K562 treated with DMSO at 1 percent for 48 hours (cell line): ENCODE measurements around the gene TIAL1. TPM values are rescaled to one million over a fixed set of nuclear protein-coding genes. Genes with fewer than 3 reads are reported as not detected.

Experiments
- total RNA-seq: library from RNA; unstranded; fragments of 300-600 nt; gene quantifications from 2 replicates; pipeline ENCODE4 v1.2.3, GENCODE V29; 2022; ENCODE audit warnings: low replicate concordance; ENCODE audit errors: extremely low read depth

The TIAL1 gene
- total RNA-seq = not detected in 2 replicates

GRCh38 chr10:119596537-119597404, at the start of gene TIAL1:
TSS of gene TIAL1 (minus strand) at chr10:119596964. CDS start at chr10:119596465, 499 bp downstream.

DNA sequence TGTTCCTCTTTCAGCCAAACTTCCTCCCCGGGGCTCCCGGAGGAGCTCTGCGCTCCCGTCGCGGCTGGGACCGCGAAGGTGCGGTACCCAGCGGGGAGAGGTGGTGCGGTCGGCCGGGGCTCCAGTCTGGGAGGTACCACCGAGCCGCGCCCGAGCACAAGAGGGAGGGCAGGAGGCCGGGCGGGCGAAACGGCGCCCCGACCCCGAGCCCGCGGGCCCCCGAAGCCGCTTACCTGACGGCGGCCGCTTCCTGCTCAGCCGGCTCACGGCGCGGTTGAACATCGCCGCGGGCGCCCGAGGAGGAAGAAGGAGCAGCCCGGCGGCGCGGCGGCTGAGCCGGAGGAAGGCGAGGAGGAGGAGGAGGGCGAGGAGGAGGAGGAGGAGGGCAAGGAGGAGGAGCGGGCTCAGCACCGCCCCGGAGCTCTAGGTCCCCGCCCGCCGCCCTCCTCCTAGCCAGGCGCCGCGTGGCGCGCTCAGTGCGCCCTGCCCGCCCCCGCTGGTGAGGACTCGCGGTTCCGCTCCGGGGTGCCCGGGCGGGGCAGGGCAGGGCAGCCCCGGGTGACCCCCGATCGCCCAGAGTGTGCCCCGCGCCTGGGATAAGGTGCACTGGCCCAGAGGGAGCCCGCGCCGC, 54.3 kb downstream of the TIAL1 start, which contains the start of gene RGS10:
Gene RGS10 (minus strand): TSS at position 363 of the 631 bp plus-strand sequence. CDS start 81 bp downstream, at position 282.

Other genes with a start within 250 kb of the TIAL1 start
- gene RGS10, start 54.2 kb downstream of the TIAL1 start, total RNA-seq = not detected in 2 replicates
- gene BAG3, start 54.4 kb upstream of the TIAL1 start, total RNA-seq = not detected in 2 replicates
- not detected in 2 replicates for gene INPP5F, start 129.1 kb upstream of the TIAL1 start, total RNA-seq